Neural progenitor cell (in vitro differentiated cells): ENCODE results near the gene MOBP. TPM values are rescaled to one million over a fixed set of nuclear protein-coding genes. Genes with fewer than 3 reads are reported as not detected.

ENCODE experiments used
- DNase-seq: peaks from one replicate; pipeline ENCODE4 v3.0.0-alpha.2; 2016; ENCODE audit warnings: low spot score
- H2AFZ ChIP-seq: fragments of 200-600 bp; sonication (generic); replicated peaks from 2 replicates; pipeline ENCODE4 v1.6.1; 2016; ENCODE audit warnings: antibody characterized with exemption
- H3F3A ChIP-seq: fragments of 200-600 bp; sonication (generic); 2 replicates; pipeline ENCODE4 v1.6.1; 2016; ENCODE audit warnings: antibody characterized with exemption, low read depth
- H3K27ac ChIP-seq: fragments of 200-600 bp; sonication (generic); 2 replicates; pipeline ENCODE4 v1.5.1; 2016; ENCODE audit warnings: mild to moderate bottlenecking
- H3K27me3 ChIP-seq: fragments of 200-600 bp; sonication (generic); 2 replicates; pipeline ENCODE4 v1.6.1; 2016; ENCODE audit warnings: mild to moderate bottlenecking, moderate library complexity
- H3K36me3 ChIP-seq: fragments of 200-600 bp; sonication (generic); 2 replicates; pipeline ENCODE4 v1.5.1; 2016
- H3K4me1 ChIP-seq: fragments of 200-600 bp; sonication (generic); 2 replicates; pipeline ENCODE4 v1.6.1; 2016; ENCODE audit warnings: mixed run types
- H3K4me2 ChIP-seq: fragments of 200-600 bp; sonication (generic); 2 replicates; pipeline ENCODE4 v1.6.1; 2016
- H3K4me3 ChIP-seq: fragments of 200-600 bp; sonication (generic); 2 replicates; pipeline ENCODE4 v1.5.1; 2016
- H3K79me2 ChIP-seq: fragments of 200-600 bp; sonication (generic); 2 replicates; pipeline ENCODE4 v1.6.1; 2016; ENCODE audit warnings: low read depth
- H3K9ac ChIP-seq: fragments of 200-600 bp; sonication (generic); 2 replicates; pipeline ENCODE4 v1.6.1; 2016
- H3K9me3 ChIP-seq: fragments of 200-600 bp; sonication (generic); 2 replicates; pipeline ENCODE4 v1.5.1; 2016; ENCODE audit warnings: low read depth
- H4K20me1 ChIP-seq: fragments of 200-600 bp; sonication (generic); 2 replicates; pipeline ENCODE4 v1.6.1; 2016; ENCODE audit warnings: low read depth
- H3K27ac Mint-ChIP-seq: 3 replicates; pipeline ENCODE4 v1.8.0; 2021; ENCODE audit warnings: mixed read lengths
- H3K27me3 Mint-ChIP-seq: 2 replicates; pipeline ENCODE4 v1.8.0; 2022; ENCODE audit warnings: low read depth, mild to moderate bottlenecking, inconsistent platforms, moderate library complexity, mixed read lengths; ENCODE audit not compliant: insufficient read depth
- H3K36me3 Mint-ChIP-seq: 3 replicates; pipeline ENCODE4 v1.8.0; 2021; ENCODE audit warnings: mixed read lengths
- H3K4me1 Mint-ChIP-seq: 3 replicates; pipeline ENCODE4 v1.8.0; 2021; ENCODE audit warnings: mixed read lengths
- H3K4me3 Mint-ChIP-seq: 3 replicates; pipeline ENCODE4 v1.8.0; 2021; ENCODE audit warnings: mild to moderate bottlenecking, moderate library complexity, mixed read lengths
- H3K9me3 Mint-ChIP-seq: 3 replicates; pipeline ENCODE4 v1.8.0; 2020; ENCODE audit warnings: mixed read lengths
- CTCF ChIP-seq: fragments of 200-600 bp; sonication (generic); IDR thresholded peaks from 2 replicates; pipeline ENCODE4 v1.5.1; 2017; ENCODE audit warnings: antibody characterized with exemption, mild to moderate bottlenecking
- EZH2 ChIP-seq: fragments of 200-600 bp; sonication (generic); IDR thresholded peaks from 2 replicates; pipeline ENCODE4 v1.6.1; 2017; ENCODE audit warnings: antibody characterized with exemption, mild to moderate bottlenecking, moderate library complexity
- EZH2phosphoT487 ChIP-seq: fragments of 200-600 bp; sonication (generic); IDR thresholded peaks from 2 replicates; pipeline ENCODE4 v1.6.1; 2017; ENCODE audit warnings: antibody characterized with exemption
- total RNA-seq: library from RNA; depleted of rRNA; stranded (reverse); fragments of >200 nt; gene quantifications from 2 replicates; pipeline ENCODE4 v1.2.3, GENCODE V29; 2015; ENCODE audit warnings: low replicate concordance

The MOBP gene
- total RNA-seq, 1 donor from 2014 or later = not detected

- Histone ChIP-seq H2AFZ (no peak overlapping the region), H3F3A (no peaks in the 10 kb centered on the region), H3K4me1 (no peaks in the 10 kb centered on the region), H3K79me2 (no peaks in the 10 kb centered on the region), H3K27me3 (no peaks in the 10 kb centered on the region), H3K36me3 (no peaks in the 10 kb centered on the region), H3K27ac (no peak overlapping the region), H3K9ac (no peak overlapping the region), H3K4me2 (no peak overlapping the region), H3K9me3 (no peaks in the 10 kb centered on the region), H4K20me1 (no peaks in the 10 kb centered on the region), H3K4me3 (no peak overlapping the region)
- Mint-ChIP-seq H3K36me3 (no peaks in the 10 kb centered on the region), H3K9me3 (peaks cover under 1% of the 10 kb centered on the region), H3K27me3 (peaks cover 2% of the 10 kb centered on the region), H3K27ac (no peak overlapping the region), H3K4me3 (no peak overlapping the region), H3K4me1 (peaks cover 2% of the 10 kb centered on the region)
- TF ChIP-seq EZH2 = no peak
- no peak for TF ChIP-seq CTCF
- TF ChIP-seq EZH2phosphoT487 = no peak
- DNase-seq = no peak
These were observed 51.6 kb downstream of the MOBP start for GRCh38 chr3:39519103-39519502.

DNA sequence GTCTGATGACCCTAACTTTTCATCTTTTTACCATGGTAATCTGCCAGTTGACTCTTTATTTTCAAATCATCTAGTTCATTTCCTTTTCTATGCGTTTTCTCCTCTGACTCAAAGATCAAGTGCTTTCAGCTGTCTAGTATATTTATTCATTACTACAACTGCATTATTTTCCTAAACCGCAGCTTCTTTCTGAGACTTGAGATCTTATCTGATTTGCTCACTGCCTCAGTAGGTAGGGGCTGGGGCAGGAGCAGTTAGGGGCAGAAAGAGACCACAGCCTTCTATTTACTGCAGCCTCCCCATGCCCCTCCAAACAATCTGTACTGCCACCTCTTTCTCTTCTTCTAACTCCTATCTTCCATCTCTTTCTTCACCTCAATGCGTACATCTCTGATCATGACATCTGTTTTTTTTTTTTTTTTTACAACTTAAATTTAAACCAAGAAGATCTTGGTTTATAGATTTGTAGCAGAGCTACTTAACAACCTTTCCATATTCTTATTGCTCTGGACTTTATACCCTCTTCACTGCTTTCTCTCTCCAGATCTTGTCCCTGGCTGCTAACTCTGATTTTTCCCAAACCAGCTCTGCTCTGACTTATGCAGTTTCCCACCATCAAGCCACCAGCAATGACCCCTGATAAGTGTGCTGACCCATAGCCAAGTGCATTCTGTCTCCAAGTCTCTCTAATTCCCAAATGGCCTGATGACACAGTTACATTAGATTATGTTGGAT, 52.2 kb downstream of the MOBP start:
- TF ChIP-seq CTCF (no peak), EZH2 (no peak), EZH2phosphoT487 (no peak)
- Histone ChIP-seq H3K36me3 (no peaks in the 10 kb centered on the region), H4K20me1 (no peaks in the 10 kb centered on the region), H3F3A (no peaks in the 10 kb centered on the region), H2AFZ (no peak overlapping the region), H3K9ac (no peak overlapping the region), H3K27me3 (no peaks in the 10 kb centered on the region), H3K4me1 (no peaks in the 10 kb centered on the region), H3K9me3 (no peaks in the 10 kb centered on the region), H3K4me3 (no peak overlapping the region), H3K79me2 (no peaks in the 10 kb centered on the region), H3K27ac (no peak overlapping the region), H3K4me2 (no peak overlapping the region)
- Mint-ChIP-seq H3K27me3 (peaks cover 2% of the 10 kb centered on the region), H3K4me1 (peaks cover 2% of the 10 kb centered on the region), H3K36me3 (no peaks in the 10 kb centered on the region), H3K9me3 (peaks cover 5% of the 10 kb centered on the region), H3K4me3 (no peak overlapping the region), H3K27ac (no peak overlapping the region)
- DNase-seq = no peak

GRCh38 chr3:39521456-39521855, 54.0 kb downstream of the MOBP start:
- Histone ChIP-seq H3K9me3 (no peaks in the 10 kb centered on the region), H3K36me3 (no peaks in the 10 kb centered on the region), H3K4me1 (no peaks in the 10 kb centered on the region), H3K4me2 (no peak overlapping the region), H3K4me3 (no peak overlapping the region), H3K27me3 (no peaks in the 10 kb centered on the region), H2AFZ (no peak overlapping the region), H4K20me1 (no peaks in the 10 kb centered on the region), H3K79me2 (no peaks in the 10 kb centered on the region), H3K27ac (no peak overlapping the region), H3F3A (no peaks in the 10 kb centered on the region), H3K9ac (no peak overlapping the region)
- no peak overlapping the region for H3K4me3 Mint-ChIP-seq
- H3K36me3 Mint-ChIP-seq = no peaks in the 10 kb centered on the region
- TF ChIP-seq EZH2 (no peak), EZH2phosphoT487 (no peak), CTCF (no peak)
- peaks cover 7% of the 10 kb centered on the region for H3K9me3 Mint-ChIP-seq
- H3K27me3 Mint-ChIP-seq = peaks cover 2% of the 10 kb centered on the region
- H3K4me1 Mint-ChIP-seq = no peaks in the 10 kb centered on the region
- DNase-seq = no peak
- H3K27ac Mint-ChIP-seq = no peak overlapping the region
